Measurements from ENCODE around the gene HSD11B1L.

Gene HSD11B1L

GRCh38 chr19:5667751-5668271, 13.0 kb upstream of the HSD11B1L start:
- DNase-seq: no peak

GRCh38 chr19:5669212-5669611, 11.6 kb upstream of the HSD11B1L start:
- DNase-seq: no peak

GRCh38 chr19:5671600-5671999, 9.2 kb upstream of the HSD11B1L start:
- no peak for DNase-seq

- no peak for DNase-seq
Observed at GRCh38 chr19:5672708-5673459, 7.9 kb upstream of the HSD11B1L start.

GRCh38 chr19:5673752-5674151, 7.1 kb upstream of the HSD11B1L start:
- no peak for DNase-seq

GRCh38 chr19:5674714-5675113, 6.1 kb upstream of the HSD11B1L start:
- no peak for DNase-seq

GRCh38 chr19:5676105-5676771, 4.6 kb upstream of the HSD11B1L start:
- DNase-seq: no peak

- no peak for DNase-seq
Observed at GRCh38 chr19:5676772-5677105, 4.1 kb upstream of the HSD11B1L start.

GRCh38 chr19:5677136-5677535, 3.7 kb upstream of the HSD11B1L start:
- no peak for DNase-seq

- no peak for DNase-seq
Observed at GRCh38 chr19:5677580-5677979, 3.2 kb upstream of the HSD11B1L start.

GRCh38 chr19:5678071-5678718, 2.6 kb upstream of the HSD11B1L start:
- no peak for DNase-seq

- no peak for DNase-seq
Observed at GRCh38 chr19:5679289-5680083, 1.3 kb upstream of the HSD11B1L start.

- DNase-seq: peak; percentile 28
Observed at GRCh38 chr19:5680084-5680436, 767 bp upstream of the HSD11B1L start.

GRCh38 chr19:5681391-5682106, 722 bp downstream of the HSD11B1L start:
- no peak for DNase-seq

GRCh38 chr19:5682107-5682482, 1.3 kb downstream of the HSD11B1L start:
- DNase-seq: no peak

- no peak for DNase-seq
Observed at GRCh38 chr19:5683177-5683886, 2.5 kb downstream of the HSD11B1L start.

- no peak for DNase-seq
Observed at GRCh38 chr19:5684694-5685430, 4.0 kb downstream of the HSD11B1L start.

- DNase-seq: no peak
Observed at GRCh38 chr19:5686326-5686646, 5.5 kb downstream of the HSD11B1L start.

GRCh38 chr19:5686647-5687359, 6.0 kb downstream of the HSD11B1L start:
- DNase-seq: peak; percentile 90

GRCh38 chr19:5687360-5688198, 6.8 kb downstream of the HSD11B1L start:
- DNase-seq: no peak

Data from fibroblast of skin of right biceps (primary cell).